ENCODE measurements around the gene PRSS35.
"Not testable (repeated sequence)": the region's sequence is repeated elsewhere in the genome, so short reads cannot be mapped to it uniquely, and the experiment has no call there.

Gene PRSS35
- 0 to 0.66 (median 0.10) reads per million in 17 experiments for total RNA-seq

GRCh38 chr6:83511901-83512681, at the start of gene PRSS35:
Gene PRSS35, plus strand, starts transcription at chr6:83512534. Its CDS starts 10,908 bp downstream, at chr6:83523442.
- peak; percentile 56 to 83 (median 68) for DNase-seq

GRCh38 chr6:83463886-83464285, 48.4 kb upstream of the PRSS35 start:
- peak; percentile 52 to 86 (median 72) for DNase-seq

- no peak for DNase-seq
Observed at GRCh38 chr6:83464381-83465140, 47.8 kb upstream of the PRSS35 start.

- DNase-seq = peak in 3 of 4 experiments; percentile 18 to 30 (median 23)
Observed at GRCh38 chr6:83466328-83466727, 46.0 kb upstream of the PRSS35 start.

- DNase-seq = peak; percentile 93 to 99 (median 96)
Observed at GRCh38 chr6:83467620-83468036, 44.7 kb upstream of the PRSS35 start.

- peak; percentile 24 to 60 (median 34) for DNase-seq
Observed at GRCh38 chr6:83470001-83470400, 42.3 kb upstream of the PRSS35 start.

GRCh38 chr6:83470587-83470986, 41.7 kb upstream of the PRSS35 start:
- no peak for DNase-seq

GRCh38 chr6:83472767-83473166, 39.6 kb upstream of the PRSS35 start:
- DNase-seq = no peak

GRCh38 chr6:83474309-83474708, 38.0 kb upstream of the PRSS35 start:
- no peak for DNase-seq

GRCh38 chr6:83476971-83477370, 35.4 kb upstream of the PRSS35 start:
- no peak for DNase-seq

GRCh38 chr6:83479389-83479788, 32.9 kb upstream of the PRSS35 start:
- no peak for DNase-seq

GRCh38 chr6:83480470-83480869, 31.9 kb upstream of the PRSS35 start:
- peak in 1 of 4 experiments; percentile 26 for DNase-seq

GRCh38 chr6:83481938-83482337, 30.4 kb upstream of the PRSS35 start:
- DNase-seq = not testable (repeated sequence)

- no peak for DNase-seq
Observed at GRCh38 chr6:83488448-83488847, 23.9 kb upstream of the PRSS35 start.

GRCh38 chr6:83488861-83489260, 23.5 kb upstream of the PRSS35 start:
- DNase-seq = no peak

GRCh38 chr6:83490217-83490807, 22.0 kb upstream of the PRSS35 start:
- DNase-seq = no peak

GRCh38 chr6:83505356-83505755, 7.0 kb upstream of the PRSS35 start:
- peak; percentile 78 to 92 (median 86) for DNase-seq

- no peak for DNase-seq
Observed at GRCh38 chr6:83509441-83509840, 2.9 kb upstream of the PRSS35 start.

GRCh38 chr6:83510791-83511190, 1.5 kb upstream of the PRSS35 start:
- no peak for DNase-seq

- no peak for DNase-seq
Observed at GRCh38 chr6:83511266-83511665, 1.1 kb upstream of the PRSS35 start.

GRCh38 chr6:83514466-83514865, 2.1 kb downstream of the PRSS35 start:
- no peak for DNase-seq

GRCh38 chr6:83514866-83515466, 2.6 kb downstream of the PRSS35 start:
- DNase-seq = peak; percentile 70 to 82 (median 76)

- peak in 1 of 4 experiments; percentile 20 for DNase-seq
Observed at GRCh38 chr6:83517500-83517899, 5.2 kb downstream of the PRSS35 start.
